ENCODE measurements around the gene CA10. TPM values are rescaled to one million over a fixed set of nuclear protein-coding genes. Genes with fewer than 3 reads are reported as not detected.

CA10 gene
- total RNA-seq, 1 donor from 2014 or later, result 2.0 TPM

- intact Hi-C loops (cut with DNase I), result no loop called here
- H3K27me3 ChIP-seq, result no peaks in the 10 kb centered on the region
- H3K4me1 ChIP-seq, result no peaks in the 10 kb centered on the region
- DNase-seq (ENCODE audit: extremely low spot score in 2 of 2), result no peak
- TF ChIP-seq POLR2A (IDR thresholded peaks at IDR 0.05), result no peak
- TF ChIP-seq, protein P1, sequence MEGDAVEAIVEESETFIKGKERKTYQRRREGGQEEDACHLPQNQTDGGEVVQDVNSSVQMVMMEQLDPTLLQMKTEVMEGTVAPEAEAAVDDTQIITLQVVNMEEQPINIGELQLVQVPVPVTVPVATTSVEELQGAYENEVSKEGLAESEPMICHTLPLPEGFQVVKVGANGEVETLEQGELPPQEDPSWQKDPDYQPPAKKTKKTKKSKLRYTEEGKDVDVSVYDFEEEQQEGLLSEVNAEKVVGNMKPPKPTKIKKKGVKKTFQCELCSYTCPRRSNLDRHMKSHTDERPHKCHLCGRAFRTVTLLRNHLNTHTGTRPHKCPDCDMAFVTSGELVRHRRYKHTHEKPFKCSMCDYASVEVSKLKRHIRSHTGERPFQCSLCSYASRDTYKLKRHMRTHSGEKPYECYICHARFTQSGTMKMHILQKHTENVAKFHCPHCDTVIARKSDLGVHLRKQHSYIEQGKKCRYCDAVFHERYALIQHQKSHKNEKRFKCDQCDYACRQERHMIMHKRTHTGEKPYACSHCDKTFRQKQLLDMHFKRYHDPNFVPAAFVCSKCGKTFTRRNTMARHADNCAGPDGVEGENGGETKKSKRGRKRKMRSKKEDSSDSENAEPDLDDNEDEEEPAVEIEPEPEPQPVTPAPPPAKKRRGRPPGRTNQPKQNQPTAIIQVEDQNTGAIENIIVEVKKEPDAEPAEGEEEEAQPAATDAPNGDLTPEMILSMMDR (IDR thresholded peaks at IDR 0.05), result no peak
- TF ChIP-seq POLR2AphosphoS5 (IDR thresholded peaks at IDR 0.05; ENCODE audit: insufficient read depth in 1 of 2, low read depth in 1 of 2), result no peak
- no peak overlapping the region for H3K4me3 ChIP-seq
- H3K36me3 ChIP-seq, result no peaks in the 10 kb centered on the region
- no peaks in the 10 kb centered on the region for H3K9me3 ChIP-seq
- no peak overlapping the region for H3K27ac ChIP-seq
Observed at GRCh38 chr17:52181782-52182181, 23.3 kb upstream of the CA10 start.

GRCh38 chr17:52178012-52178411 is 19.5 kb upstream of the CA10 start:
- Histone ChIP-seq H3K36me3 (no peaks in the 10 kb centered on the region), H3K4me3 (no peak overlapping the region), H3K27me3 (no peaks in the 10 kb centered on the region), H3K9me3 (no peaks in the 10 kb centered on the region), H3K27ac (no peak overlapping the region), H3K4me1 (no peaks in the 10 kb centered on the region)
- intact Hi-C loops (cut with DNase I), result no loop called here
- TF ChIP-seq, protein P1 (IDR thresholded peaks at IDR 0.05), result no peak
- TF ChIP-seq POLR2AphosphoS5 (IDR thresholded peaks at IDR 0.05; ENCODE audit: insufficient read depth in 1 of 2, low read depth in 1 of 2), result no peak
- TF ChIP-seq POLR2A (IDR thresholded peaks at IDR 0.05), result no peak
- DNase-seq (ENCODE audit: extremely low spot score in 2 of 2), result no peak

DNA sequence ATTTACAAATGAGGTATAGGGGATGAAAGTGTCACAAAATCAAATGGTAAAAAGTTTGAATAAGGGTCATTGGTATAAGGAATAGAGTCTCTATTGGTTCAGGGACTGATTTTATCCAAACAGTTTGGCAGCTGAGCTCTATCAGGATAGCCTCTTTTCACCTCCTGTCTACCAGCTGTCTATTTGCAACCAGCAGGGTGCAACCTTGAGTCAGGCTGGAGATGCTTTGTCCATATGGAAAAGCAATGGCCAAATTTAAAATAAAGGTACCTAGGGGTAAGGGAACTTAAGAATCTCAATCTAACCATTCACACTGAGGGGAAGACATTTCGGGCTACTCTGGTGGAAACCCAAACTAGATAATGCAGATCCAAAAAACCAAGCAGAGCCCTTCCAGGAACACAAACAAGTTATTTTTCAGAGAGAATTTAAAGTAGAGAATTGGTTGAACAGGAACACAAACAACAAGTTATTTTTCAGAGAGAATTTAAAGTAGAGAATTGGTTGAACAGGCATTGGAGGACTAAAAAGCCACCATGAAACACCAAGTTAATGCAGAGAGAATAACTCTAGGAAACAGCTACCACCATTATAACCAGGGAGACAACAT is 12.6 kb upstream of the CA10 start:
- Histone ChIP-seq H3K9me3 (no peaks in the 10 kb centered on the region), H3K27ac (no peak overlapping the region), H3K4me3 (no peak overlapping the region), H3K27me3 (no peaks in the 10 kb centered on the region), H3K4me1 (no peaks in the 10 kb centered on the region), H3K36me3 (no peaks in the 10 kb centered on the region)
- intact Hi-C loops (cut with DNase I), result no loop called here
- TF ChIP-seq, protein P1 (IDR thresholded peaks at IDR 0.05), result no peak
- TF ChIP-seq POLR2A (IDR thresholded peaks at IDR 0.05) (no peak), POLR2AphosphoS5 (IDR thresholded peaks at IDR 0.05; ENCODE audit: insufficient read depth in 1 of 2, low read depth in 1 of 2) (no peak)
- no peak for DNase-seq (ENCODE audit: extremely low spot score in 2 of 2)

DNA sequence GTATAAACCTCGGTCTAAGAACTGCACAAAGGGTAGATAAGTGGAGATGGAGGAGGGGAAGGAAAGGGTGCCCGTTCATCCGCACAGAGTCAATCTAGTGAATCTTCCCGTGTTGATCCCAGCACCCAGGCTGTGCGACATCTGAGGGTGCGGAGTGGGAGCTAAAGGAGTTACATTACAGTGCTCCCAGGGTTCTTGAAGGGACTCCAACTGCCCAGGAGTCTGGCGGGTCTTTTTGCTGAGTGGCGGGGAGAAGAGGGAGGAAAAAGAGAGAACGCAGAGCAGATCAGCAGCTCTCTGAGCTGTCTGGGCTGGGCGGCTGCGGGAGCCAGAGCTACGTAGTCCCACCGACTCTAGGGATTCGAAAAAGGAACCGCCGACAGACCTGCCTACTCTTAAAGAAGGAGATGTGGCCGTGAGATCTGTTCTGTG is 1.6 kb upstream of the CA10 start:
- DNase-seq (ENCODE audit: extremely low spot score in 2 of 2), result no peak
- H3K27ac ChIP-seq, result no peak overlapping the region
- H3K9me3 ChIP-seq, result no peaks in the 10 kb centered on the region
- no peak overlapping the region for H3K4me3 ChIP-seq
- H3K27me3 ChIP-seq, result no peaks in the 10 kb centered on the region
- TF ChIP-seq POLR2A (IDR thresholded peaks at IDR 0.05) (no peak), POLR2AphosphoS5 (IDR thresholded peaks at IDR 0.05; ENCODE audit: insufficient read depth in 1 of 2, low read depth in 1 of 2) (no peak)
- TF ChIP-seq, protein P1 (IDR thresholded peaks at IDR 0.05), result no peak
- no peaks in the 10 kb centered on the region for H3K36me3 ChIP-seq
- intact Hi-C loops (cut with DNase I), result no loop called here
- H3K4me1 ChIP-seq, result no peaks in the 10 kb centered on the region

GRCh38 chr17:52159246-52160135 is 977 bp upstream of the CA10 start:
- intact Hi-C loops (cut with DNase I), result no loop called here
- Histone ChIP-seq H3K36me3 (no peaks in the 10 kb centered on the region), H3K9me3 (no peaks in the 10 kb centered on the region), H3K27me3 (no peaks in the 10 kb centered on the region), H3K4me1 (no peaks in the 10 kb centered on the region), H3K27ac (no peak overlapping the region), H3K4me3 (no peak overlapping the region)
- TF ChIP-seq POLR2AphosphoS5 (IDR thresholded peaks at IDR 0.05; ENCODE audit: insufficient read depth in 1 of 2, low read depth in 1 of 2), result no peak
- TF ChIP-seq, protein P1 (IDR thresholded peaks at IDR 0.05), result no peak
- no peak for TF ChIP-seq POLR2A (IDR thresholded peaks at IDR 0.05)
- DNase-seq (ENCODE audit: extremely low spot score in 2 of 2), result no peak

Data from vagina (tissue), 2 donors.